H1 (cell line): Measurements from ENCODE around the gene IWS1. TPM values are rescaled to one million over a fixed set of nuclear protein-coding genes. Genes with fewer than 3 reads are reported as not detected.

Experiments
- CBX8 ChIP-seq: fragments of 300-800, 300-1000 bp; sonication (generic); IDR thresholded peaks from 2 replicates; pipeline ENCODE4 v1.7.1; 2016; ENCODE audit warnings: low read depth, low read length, borderline replicate concordance
- CREB1 ChIP-seq: IDR thresholded peaks from 2 replicates; pipeline ENCODE4 v1.6.1; 2012; ENCODE audit warnings: inconsistent platforms
- FOSL1 ChIP-seq: IDR thresholded peaks from 2 replicates; pipeline ENCODE4 v1.6.1; 2011; ENCODE audit warnings: mild to moderate bottlenecking, low read depth, low read length, moderate library complexity; ENCODE audit not compliant: insufficient read depth
- HDAC6 ChIP-seq: IDR thresholded peaks from one replicate; pipeline ENCODE4 v1.7.1; 2012; ENCODE audit warnings: low read depth, mild to moderate bottlenecking, inconsistent platforms, low read length, moderate library complexity
- JUN ChIP-seq: IDR thresholded peaks from 2 replicates; pipeline ENCODE4 v1.6.1; 2011; ENCODE audit warnings: low read depth, mild to moderate bottlenecking, improper control_type of control experiment, low read length
- PHF8 ChIP-seq: fragments of 200-600 bp; sonication (generic); conservative IDR thresholded peaks from 2 replicates; pipeline ENCODE4 v1.7.1; 2012; ENCODE audit warnings: low read depth, mild to moderate bottlenecking, inconsistent platforms, low read length, moderate library complexity
- SP1 ChIP-seq: IDR thresholded peaks from 2 replicates; pipeline ENCODE4 v1.6.1; 2011; ENCODE audit warnings: low read depth, low read length
- SRF ChIP-seq: IDR thresholded peaks from 2 replicates; pipeline ENCODE4 v1.6.1; 2011; ENCODE audit warnings: mild to moderate bottlenecking, low read depth, low read length, moderate library complexity
- TAF1 ChIP-seq: IDR thresholded peaks from 2 replicates; pipeline ENCODE4 v1.6.1; 2011; ENCODE audit warnings: mild to moderate bottlenecking, low read depth, low read length
- polyA plus RNA-seq, 7 experiments: library from polyadenylated mRNA; depleted of rRNA in 3 of 7; stranded (reverse) in 5 of 7; unstranded in 2 of 7; fragments of >200 nt in 5 of 7; fragments of 200-250 nt in 2 of 7; gene quantifications; 1 replicate in 5 of 7; 2 replicates in 1 of 7; 4 replicates in 1 of 7; pipeline versions ENCODE4 v1.2.1 to v1.2.3, GENCODE V29; 2011 to 2013; ENCODE audit warnings: missing spikeins in 2 of 7, mixed read lengths in 2 of 7
- total RNA-seq: library from RNA; stranded (reverse); fragmentation: NEBNext Ultra II Directional; extraction: Animal tissue kit (Norgen Biotek cat#: 25700); gene quantifications from 2 replicates; pipeline ENCODE4 v1.2.1, GENCODE V29; 2021
- TF ChIP-seq, protein P1 (sequence below): fragments of 300-600 bp; sonication (generic); IDR thresholded peaks from 2 replicates; pipeline ENCODE4 v1.7.1; 2012; ENCODE audit warnings: low read length, moderate library complexity, mild to moderate bottlenecking, inconsistent platforms; ENCODE audit not compliant: insufficient replicate concordance

The IWS1 gene
- total and polyA plus RNA-seq, 2 of the 8 experiments (the other 6 are each of a cell fraction or from before 2014, with no cell fraction given): 18.4 to 64.8 TPM

DNA sequence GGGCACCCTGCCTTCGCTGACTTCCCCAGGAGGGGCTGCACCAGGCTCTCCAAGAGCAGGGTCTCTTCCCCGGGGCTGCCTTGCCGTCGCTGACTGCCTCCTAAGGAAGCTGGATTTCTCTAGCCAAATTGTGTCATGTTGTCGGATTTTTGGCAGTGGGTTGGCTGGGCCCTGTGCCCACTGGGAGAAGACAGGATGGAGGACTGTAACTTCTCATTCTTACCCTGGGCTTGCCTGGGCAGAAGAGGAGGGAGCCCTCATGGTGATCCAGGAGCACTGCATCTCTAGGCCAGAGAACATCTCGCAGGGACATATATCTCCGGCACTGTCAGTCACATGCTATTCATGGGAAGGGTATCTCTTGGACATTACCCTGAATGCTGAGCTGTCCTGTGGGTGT, 15.5 kb upstream of the IWS1 start (continued):
- TF ChIP-seq, protein P1, sequence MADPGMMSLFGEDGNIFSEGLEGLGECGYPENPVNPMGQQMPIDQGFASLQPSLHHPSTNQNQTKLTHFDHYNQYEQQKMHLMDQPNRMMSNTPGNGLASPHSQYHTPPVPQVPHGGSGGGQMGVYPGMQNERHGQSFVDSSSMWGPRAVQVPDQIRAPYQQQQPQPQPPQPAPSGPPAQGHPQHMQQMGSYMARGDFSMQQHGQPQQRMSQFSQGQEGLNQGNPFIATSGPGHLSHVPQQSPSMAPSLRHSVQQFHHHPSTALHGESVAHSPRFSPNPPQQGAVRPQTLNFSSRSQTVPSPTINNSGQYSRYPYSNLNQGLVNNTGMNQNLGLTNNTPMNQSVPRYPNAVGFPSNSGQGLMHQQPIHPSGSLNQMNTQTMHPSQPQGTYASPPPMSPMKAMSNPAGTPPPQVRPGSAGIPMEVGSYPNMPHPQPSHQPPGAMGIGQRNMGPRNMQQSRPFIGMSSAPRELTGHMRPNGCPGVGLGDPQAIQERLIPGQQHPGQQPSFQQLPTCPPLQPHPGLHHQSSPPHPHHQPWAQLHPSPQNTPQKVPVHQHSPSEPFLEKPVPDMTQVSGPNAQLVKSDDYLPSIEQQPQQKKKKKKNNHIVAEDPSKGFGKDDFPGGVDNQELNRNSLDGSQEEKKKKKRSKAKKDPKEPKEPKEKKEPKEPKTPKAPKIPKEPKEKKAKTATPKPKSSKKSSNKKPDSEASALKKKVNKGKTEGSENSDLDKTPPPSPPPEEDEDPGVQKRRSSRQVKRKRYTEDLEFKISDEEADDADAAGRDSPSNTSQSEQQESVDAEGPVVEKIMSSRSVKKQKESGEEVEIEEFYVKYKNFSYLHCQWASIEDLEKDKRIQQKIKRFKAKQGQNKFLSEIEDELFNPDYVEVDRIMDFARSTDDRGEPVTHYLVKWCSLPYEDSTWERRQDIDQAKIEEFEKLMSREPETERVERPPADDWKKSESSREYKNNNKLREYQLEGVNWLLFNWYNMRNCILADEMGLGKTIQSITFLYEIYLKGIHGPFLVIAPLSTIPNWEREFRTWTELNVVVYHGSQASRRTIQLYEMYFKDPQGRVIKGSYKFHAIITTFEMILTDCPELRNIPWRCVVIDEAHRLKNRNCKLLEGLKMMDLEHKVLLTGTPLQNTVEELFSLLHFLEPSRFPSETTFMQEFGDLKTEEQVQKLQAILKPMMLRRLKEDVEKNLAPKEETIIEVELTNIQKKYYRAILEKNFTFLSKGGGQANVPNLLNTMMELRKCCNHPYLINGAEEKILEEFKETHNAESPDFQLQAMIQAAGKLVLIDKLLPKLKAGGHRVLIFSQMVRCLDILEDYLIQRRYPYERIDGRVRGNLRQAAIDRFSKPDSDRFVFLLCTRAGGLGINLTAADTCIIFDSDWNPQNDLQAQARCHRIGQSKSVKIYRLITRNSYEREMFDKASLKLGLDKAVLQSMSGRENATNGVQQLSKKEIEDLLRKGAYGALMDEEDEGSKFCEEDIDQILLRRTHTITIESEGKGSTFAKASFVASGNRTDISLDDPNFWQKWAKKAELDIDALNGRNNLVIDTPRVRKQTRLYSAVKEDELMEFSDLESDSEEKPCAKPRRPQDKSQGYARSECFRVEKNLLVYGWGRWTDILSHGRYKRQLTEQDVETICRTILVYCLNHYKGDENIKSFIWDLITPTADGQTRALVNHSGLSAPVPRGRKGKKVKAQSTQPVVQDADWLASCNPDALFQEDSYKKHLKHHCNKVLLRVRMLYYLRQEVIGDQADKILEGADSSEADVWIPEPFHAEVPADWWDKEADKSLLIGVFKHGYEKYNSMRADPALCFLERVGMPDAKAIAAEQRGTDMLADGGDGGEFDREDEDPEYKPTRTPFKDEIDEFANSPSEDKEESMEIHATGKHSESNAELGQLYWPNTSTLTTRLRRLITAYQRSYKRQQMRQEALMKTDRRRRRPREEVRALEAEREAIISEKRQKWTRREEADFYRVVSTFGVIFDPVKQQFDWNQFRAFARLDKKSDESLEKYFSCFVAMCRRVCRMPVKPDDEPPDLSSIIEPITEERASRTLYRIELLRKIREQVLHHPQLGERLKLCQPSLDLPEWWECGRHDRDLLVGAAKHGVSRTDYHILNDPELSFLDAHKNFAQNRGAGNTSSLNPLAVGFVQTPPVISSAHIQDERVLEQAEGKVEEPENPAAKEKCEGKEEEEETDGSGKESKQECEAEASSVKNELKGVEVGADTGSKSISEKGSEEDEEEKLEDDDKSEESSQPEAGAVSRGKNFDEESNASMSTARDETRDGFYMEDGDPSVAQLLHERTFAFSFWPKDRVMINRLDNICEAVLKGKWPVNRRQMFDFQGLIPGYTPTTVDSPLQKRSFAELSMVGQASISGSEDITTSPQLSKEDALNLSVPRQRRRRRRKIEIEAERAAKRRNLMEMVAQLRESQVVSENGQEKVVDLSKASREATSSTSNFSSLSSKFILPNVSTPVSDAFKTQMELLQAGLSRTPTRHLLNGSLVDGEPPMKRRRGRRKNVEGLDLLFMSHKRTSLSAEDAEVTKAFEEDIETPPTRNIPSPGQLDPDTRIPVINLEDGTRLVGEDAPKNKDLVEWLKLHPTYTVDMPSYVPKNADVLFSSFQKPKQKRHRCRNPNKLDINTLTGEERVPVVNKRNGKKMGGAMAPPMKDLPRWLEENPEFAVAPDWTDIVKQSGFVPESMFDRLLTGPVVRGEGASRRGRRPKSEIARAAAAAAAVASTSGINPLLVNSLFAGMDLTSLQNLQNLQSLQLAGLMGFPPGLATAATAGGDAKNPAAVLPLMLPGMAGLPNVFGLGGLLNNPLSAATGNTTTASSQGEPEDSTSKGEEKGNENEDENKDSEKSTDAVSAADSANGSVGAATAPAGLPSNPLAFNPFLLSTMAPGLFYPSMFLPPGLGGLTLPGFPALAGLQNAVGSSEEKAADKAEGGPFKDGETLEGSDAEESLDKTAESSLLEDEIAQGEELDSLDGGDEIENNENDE: no peak
- no peak for TF ChIP-seq PHF8
- TF ChIP-seq CBX8: no peak
- TF ChIP-seq TAF1: no peak
- no peak for TF ChIP-seq FOSL1
- TF ChIP-seq SP1: no peak
- no peak for TF ChIP-seq JUN
- no peak for TF ChIP-seq SRF
- TF ChIP-seq CREB1: no peak
- no peak for TF ChIP-seq HDAC6
